DMS 273 (cell line): Measurements from ENCODE around the gene ZNF446.
"Not testable (repeated sequence)": the region's sequence is repeated elsewhere in the genome, so short reads cannot be mapped to it uniquely, and the experiment has no call there.

Experiments
- DNase-seq: peaks from one replicate; lab custom pipeline; 2025; ENCODE audit not compliant: unreplicated experiment; lab: John Stamatoyannopoulos, UW

Gene ZNF446

DNA sequence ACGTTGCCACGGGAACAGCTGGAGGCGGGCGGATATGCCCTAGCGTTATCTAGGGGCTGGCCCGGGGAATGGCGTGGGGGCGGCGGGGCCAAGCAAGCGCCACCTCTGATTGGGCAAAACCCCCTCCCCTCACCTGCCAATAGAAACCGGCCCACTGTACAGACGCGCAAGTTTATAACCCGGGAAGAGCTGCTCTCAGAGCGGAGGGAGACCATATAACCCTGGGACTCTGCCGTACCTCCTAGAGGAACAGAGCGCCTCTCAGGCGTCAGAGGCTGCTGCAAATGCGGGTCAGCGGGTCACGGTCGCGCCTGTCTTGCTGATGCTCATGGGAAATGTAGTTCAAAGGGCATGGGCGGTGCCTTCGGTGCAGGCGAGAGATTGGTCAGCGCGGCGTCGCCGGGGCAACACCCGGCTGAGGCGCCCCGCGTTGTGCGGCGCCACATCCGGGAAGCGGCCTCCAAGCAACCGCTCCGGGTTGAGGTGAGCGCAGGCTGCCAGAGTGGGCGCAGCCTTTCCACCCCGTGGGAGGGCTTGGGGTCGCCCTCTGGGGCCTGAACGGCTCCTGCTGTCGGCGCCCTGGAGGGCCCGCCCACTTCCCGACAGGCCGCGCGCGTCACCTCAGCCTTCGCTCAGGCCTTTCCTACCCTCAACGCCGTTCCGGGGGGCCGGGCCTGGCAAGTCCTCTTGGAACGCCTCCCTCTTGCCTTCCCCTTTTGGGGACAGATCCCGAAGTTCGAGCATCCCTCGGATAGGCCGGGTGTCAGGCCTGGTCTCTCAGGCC, at the start of gene ZNF446:
TSS of gene ZNF446 (plus strand) at position 639 of the 784 bp plus-strand sequence. CDS start 867 bp downstream, outside the sequence.
- peak; percentile 99 for DNase-seq

DNA sequence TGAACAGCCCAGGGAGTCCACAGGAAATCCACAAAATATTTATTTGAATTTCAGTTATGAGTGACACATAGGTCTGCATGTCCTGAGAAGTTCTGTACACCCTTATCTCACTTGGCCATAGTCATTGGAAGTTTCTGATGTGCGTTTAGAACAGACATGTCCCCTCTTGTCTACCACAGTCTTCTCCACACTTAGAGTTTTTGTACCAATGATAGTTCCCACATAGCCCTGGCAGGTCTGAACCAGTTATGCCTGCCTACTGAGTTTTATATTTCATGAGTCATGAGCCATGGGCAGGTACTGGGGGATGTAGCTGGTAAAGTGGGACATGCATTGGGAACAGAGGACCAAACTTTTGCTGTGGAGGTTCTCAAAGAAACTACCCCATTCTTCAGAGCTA, 47.5 kb upstream of the ZNF446 start:
- DNase-seq = no peak

DNA sequence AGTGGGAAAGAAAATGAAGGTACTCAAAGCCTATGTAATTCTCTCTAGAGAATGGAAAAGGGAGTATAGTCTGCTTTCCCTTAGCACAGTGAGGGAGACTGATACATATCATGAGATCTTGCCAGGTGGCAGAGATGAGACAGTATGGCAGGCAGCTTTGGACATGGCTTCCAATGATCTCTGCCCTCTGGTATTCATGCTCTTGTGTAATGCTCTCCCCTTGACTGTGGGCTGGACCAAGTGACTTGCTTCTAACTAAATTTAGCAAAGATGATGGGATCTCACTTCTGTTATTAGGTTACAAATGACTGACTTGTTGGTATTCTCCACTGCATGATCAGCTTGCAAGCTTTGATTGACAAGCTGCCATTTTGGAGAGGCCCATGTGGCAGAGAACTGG, 46.4 kb upstream of the ZNF446 start:
- DNase-seq = no peak

DNA sequence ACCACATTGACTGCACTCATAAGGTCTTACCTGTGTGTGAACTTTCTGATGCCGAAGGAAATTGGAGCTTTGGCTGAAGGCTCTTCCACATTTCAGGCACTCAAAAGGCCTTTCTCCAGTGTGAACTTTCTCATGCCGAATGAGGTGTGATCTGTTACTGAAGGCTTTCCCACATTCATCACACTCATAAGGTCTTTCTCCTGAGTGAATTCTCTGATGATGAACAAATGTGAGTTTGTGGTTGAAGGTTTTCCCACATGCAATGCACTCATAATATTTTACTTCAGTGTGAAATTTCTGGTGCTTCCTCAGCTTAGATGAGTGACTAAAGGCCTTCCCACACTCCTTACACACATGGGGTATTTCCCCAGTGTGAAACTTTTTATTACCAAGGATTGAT, 41.9 kb upstream of the ZNF446 start:
- no peak for DNase-seq

DNA sequence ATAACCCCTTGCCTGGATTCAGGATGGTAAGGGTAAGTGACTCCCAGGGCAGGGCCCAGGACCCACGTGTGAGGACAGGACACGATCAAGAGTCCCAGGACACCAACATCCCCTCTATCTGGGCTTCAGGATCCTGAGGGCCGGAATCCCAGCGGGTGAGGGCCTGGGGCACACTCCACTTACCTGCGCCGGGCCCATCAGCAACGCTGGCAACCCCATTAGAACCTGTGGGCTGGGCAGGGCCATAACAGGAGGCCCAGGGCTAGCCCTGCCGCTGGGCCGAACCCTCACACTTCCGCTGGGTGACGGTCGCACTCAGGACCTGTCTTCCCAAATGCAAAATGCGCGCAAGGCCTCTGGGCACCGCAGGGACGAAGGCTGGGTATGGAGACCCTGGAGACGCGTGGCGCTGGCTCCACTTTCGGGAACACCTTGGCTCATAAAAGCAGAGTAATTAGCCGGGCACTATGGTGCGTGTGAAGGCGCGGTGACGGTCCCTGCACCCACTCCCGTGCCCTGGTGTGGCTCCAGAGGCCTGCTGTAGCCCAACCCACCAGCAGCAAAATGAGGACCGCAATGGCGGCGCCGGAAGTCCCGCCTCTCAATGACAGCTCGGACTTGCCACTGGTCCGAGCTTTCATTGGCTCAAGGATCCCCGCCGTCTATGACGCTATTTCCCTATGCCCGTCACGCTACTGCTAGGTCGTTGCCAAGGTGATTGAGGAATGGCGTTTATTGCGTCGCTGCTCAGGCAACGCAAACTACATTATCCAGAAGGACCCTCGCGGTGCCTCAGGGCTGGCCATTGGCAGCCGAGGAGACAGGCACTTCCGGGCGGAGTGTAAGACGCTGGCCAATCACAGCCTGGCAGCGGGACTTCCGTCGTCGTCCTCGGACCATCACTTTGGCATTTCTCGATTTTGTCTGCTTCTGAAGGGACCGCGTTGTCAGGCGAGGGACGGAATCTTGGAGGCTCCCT, 36.3 kb upstream of the ZNF446 start, which contains the start of gene ZNF132:
TSS of gene ZNF132 (minus strand) at position 578 of the 979 bp plus-strand sequence. CDS start at position 246, 332 bp downstream.
- peak; percentile 94 for DNase-seq

DNA sequence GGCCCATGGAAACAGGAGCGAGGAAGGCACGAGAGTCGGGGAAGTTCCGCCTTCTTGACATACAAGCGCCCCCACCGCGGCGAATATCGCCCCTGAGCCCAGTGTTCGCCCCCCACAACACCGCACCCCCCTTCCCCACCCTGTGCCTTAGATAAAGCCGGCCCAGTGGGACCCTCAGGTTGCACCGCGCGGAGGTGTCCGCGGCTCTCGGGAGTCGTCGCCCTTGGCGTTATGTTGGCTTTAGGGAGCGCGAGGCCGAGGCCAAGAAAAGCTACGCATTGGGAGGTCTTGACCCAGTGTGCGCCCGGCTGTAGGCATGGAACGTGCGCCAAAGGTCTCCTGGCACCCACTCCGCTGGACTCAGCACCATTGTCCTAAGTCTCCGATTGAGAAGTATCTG, 35.6 kb upstream of the ZNF446 start:
- no peak for DNase-seq

DNA sequence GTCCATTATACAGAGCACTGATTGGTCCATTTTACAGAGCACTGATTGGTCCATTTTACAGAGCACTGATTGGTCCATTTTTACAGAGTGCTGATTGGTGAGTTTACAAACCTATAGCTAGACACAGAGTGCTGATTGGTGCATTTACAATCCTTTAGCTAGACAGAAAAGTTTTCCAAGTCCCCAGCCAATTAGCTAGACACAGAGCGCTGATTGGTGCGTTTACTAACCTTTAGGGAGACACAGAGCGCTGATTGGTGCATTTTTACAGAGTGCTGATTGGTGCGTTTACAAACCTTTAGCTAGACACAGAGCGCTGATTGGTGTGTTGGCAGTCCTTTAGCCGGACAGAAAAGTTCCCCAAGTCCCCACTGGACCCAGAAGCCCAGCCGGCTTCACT, 33.2 kb upstream of the ZNF446 start:
- DNase-seq = not testable (repeated sequence)

DNA sequence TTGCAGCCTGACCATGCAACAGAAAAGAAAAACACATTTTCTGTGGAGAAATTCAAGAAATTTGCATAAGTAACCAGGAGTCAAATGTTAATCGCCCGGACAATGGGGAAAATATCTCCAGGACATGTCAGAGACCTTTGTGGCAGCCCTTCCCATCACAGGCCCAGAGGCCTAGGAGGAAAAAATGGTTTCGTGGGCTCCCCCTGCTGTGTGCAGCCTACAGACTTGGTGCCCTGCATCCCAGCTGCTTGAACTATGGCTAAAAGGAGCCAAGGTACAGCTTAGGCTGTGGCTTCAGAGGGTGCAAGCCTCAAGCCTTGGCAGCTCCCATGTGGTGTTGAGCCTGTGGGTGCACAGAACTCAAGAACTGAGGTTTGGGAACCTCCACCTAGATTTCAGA, 27.3 kb upstream of the ZNF446 start:
- not testable (repeated sequence) for DNase-seq

DNA sequence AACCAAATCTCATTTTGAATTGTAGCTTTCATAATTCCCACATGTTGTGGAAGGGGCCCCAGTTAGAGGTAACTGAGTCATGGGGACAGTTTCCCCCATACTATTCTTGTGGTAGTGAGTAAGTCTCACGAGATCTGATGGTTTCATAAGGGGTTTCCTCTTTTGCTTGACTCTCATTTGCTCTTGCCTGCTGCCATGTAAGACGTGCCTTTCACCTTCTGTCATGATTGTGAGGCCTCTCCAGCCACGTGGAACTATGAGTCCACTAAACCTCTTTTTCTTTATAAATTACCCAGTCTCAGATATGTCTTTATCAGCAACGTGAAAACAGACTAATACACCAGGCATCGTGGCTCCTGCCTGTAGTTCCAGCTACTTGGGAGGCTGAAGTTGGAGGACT, 26.2 kb upstream of the ZNF446 start:
- DNase-seq = not testable (repeated sequence)

DNA sequence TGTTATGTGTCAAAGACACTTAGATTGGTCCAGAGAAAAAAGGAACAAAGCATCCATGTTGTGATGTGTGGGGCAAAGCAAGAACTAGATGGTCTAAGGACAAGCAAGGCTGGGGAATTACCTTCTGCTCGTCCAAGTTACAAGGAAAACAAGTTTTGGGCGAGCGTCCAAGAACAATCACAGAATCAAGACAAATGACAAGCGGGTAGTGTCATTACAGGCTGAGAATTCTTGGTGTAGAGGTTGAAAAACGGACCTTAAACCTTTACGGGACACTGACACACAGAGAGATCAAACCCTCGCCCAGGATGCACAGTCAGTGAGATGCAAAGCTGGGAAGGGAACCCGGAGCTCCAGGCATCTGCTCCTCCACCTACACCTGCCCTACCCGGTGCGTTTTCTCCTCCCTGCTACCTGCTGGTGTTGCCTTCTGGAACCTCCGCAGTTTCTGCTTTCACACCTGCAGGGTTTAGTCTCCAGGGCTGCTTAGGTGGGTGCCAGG, 25.2 kb upstream of the ZNF446 start:
- DNase-seq = peak; percentile 76

DNA sequence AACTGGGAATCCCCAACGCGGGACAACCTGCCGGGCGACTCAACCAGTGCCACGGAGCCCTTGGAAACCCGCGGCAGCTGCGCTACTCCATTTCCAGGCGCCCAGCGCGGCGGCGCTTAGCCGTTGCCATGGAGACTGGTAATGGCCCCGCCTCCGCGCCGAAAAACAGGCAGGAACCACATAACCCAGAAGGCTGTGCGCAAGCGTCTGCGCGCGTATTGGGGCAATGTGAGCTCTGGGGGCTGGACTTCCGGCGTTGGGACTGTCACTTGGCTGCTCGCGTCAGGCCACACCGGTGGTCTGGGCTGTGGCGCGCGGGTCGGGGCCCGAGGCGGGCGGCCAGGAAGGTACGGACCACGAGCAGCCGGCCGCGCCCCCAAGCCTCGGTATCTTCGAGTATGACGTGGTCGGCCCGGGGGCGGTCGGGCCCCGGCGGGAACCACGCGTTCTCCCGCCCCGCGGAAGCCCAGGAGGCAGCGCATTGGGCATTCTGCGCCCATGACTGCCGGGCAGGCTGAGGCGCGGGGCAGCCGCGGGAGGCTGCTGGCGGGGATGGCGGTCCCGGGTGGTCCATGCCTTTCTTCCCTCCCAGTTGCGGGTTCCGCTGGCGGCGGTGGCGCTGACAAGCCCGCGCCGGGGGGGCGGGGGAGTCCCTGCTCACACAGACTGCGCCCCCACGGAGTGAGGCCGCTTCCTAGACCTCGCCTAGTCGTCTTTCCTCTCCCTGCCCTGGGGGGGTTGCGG, 24.6 kb upstream of the ZNF446 start, which contains the start of gene ZNF324B:
TSS of gene ZNF324B (plus strand) at position 265 of the 744 bp plus-strand sequence. CDS start 2,080 bp downstream, outside the sequence.
- peak; percentile 99 for DNase-seq

DNA sequence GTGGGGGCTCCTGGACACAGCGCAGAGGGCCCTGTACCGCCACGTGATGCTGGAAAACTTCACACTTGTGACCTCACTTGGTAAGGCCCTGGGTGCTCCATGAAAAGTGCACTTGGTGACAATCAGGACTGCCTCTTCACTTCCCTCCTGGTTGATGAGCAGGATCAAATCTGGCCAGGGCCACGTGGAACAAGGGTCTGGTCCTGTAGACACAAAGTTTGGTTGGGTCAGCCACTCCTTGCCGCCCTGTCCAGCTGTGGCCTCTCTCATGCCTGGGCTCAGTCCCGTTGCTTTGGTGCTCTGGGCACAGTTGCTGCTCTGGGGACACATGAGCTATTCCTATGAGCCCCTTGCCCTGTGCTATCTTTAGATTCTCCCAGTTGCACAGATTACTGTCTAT, 22.4 kb upstream of the ZNF446 start:
- no peak for DNase-seq

DNA sequence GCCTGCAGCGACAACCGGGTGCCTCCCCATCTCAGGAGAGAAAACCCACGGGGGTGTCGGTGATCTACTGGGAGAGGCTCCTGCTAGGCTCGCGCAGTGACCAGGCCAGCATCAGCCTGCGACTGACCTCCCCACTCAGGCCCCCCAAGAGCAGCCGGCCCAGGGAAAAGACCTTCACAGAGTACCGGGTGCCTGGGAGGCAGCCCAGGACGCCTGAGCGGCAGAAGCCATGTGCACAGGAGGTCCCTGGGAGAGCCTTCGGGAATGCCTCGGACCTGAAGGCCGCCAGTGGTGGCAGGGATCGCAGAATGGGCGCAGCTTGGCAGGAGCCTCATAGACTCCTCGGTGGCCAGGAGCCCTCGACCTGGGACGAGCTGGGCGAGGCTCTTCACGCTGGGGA, 20.8 kb upstream of the ZNF446 start:
- no peak for DNase-seq

DNA sequence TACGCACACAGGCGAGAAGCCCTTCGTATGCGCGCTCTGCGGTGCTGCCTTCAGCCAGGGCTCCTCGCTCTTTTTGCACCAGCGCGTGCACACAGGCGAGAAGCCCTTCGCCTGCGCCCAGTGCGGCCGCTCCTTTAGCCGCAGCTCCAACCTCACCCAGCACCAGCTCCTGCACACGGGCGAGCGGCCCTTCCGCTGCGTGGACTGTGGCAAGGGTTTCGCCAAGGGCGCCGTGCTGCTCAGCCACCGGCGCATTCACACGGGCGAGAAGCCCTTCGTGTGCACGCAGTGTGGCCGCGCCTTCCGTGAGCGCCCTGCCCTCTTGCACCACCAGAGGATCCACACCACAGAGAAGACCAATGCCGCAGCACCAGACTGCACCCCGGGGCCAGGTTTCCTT, 20.0 kb upstream of the ZNF446 start:
- DNase-seq = no peak

DNA sequence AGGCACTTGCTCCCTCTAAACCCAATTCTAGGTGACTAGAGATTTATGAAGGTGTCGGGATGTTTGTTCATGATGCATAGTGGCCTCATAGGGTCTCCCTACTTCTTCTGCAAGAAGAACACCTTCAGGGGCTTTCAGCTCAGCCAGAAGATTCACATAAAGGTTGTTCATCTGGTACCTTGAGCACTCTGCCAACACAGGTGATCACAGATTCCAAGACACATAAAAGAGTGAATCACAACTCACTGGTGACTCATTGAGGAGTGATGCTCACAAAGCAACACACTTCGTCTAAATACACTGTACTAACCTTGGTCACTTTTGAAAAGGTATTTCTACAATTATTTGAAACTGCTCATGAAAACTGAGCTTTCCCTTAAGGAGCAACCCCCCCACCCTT, 16.1 kb upstream of the ZNF446 start:
- DNase-seq = no peak

DNA sequence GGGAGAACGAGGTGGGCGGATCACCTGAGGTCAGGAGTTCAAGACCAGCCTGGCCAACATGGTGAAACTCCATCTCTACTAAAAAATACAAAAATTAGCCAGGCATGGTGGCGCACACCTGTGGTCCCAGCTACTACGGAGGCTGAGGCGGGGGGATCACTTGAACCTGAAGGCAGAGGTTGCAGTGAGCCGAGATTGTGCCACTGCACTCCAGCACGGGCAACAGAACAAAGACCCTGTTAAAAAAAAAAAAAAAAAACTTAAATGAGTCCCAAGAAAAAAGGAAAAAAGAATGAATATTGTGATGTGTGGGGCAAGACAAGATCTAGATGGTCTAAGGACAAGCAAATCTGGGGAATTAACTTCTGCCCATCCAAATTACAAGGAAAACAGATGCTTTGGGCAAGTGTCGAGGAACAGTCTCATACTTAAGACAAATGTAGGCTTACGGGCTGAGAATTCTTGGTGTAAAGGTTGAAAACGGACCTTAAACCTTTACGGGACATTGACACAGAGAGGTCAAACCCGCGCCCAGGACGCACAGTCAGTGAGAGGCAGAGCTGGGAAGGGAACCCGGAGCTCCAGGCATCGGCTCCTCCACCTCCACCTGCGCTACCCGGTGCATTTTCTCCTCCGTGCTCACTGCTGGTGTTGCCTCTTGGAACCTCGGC, 9.9 kb upstream of the ZNF446 start:
- no peak for DNase-seq

DNA sequence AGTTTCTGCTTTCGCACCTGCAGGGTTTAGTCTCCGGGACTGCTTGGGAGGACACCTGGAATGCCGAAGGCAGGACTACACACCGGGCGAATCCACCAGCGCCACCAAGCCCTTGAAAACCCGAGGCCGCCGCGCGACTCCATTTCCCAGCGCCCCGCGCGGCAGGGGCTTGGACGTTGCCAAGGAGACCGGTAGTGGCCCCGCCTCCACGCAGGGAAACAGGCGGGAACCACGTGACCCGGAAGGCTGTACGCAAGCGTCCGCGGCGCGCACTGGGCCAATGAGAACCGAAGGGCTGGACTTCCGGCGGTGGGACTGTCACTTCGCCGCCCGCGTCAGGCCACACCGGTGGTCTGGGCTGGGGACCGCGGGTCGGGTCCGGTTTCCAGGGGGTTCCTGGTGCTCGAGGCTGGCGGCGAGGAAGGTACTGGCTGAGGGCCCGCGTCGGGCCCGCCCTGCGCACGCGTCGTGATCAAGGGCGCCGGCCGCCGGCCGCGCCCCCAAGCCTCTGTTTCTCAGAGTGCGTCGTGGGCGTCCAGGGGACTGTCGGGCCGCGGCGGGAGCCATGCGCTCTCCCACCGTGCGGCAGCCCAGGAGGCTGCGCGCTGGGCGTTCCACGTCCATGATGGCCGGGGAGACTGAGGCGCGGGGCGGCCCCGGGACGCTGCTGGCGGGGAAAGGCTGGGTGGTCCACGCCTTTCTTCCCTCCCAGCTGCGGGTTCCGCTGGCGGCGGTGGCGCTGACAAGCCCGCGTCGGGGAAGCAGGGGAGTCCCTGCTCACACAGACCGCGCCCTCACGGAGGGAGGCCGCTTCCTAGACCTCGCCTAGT, 9.2 kb upstream of the ZNF446 start, which contains the start of gene ZNF324:
TSS of gene ZNF324 (plus strand) at position 321 of the 830 bp plus-strand sequence. CDS start 2,106 bp downstream, outside the sequence.
- peak; percentile 99 for DNase-seq

DNA sequence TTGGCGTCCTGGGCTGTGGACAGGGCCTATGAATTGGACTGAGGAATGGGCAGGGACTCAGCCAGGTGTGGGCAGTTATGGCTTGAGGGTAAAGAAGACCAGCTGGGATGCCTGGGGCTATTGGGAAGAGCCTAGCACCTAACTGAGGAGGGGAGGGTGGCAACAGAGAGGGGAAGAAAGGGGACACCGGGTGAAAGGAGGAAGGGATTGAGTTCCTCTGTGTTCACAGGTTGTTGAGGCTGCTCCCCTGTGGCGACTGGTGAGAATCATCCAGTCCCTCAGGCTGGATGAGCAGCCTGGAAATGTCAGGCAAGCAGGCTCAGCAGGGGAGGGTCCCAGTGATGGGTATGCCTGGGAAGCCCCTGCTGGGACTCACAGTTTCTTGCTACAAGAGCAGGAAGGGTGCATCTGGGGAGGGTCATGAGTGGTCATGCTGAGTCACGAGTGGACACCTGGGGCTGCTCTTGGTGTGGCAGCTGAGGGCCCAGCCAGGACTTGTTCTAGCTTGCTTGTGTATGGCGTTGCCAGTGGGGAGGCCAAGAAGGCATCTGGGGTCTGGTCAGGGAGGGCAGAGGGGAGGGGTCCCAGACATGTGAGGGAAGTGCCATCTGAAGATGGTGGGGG, 7.8 kb upstream of the ZNF446 start:
- peak; percentile 43 for DNase-seq
